ENCODE measurements around the gene MB. TPM values are rescaled to one million over a fixed set of nuclear protein-coding genes. Genes with fewer than 3 reads are reported as not detected.

The MB gene
- not detected in 2 replicates for total RNA-seq

DNA sequence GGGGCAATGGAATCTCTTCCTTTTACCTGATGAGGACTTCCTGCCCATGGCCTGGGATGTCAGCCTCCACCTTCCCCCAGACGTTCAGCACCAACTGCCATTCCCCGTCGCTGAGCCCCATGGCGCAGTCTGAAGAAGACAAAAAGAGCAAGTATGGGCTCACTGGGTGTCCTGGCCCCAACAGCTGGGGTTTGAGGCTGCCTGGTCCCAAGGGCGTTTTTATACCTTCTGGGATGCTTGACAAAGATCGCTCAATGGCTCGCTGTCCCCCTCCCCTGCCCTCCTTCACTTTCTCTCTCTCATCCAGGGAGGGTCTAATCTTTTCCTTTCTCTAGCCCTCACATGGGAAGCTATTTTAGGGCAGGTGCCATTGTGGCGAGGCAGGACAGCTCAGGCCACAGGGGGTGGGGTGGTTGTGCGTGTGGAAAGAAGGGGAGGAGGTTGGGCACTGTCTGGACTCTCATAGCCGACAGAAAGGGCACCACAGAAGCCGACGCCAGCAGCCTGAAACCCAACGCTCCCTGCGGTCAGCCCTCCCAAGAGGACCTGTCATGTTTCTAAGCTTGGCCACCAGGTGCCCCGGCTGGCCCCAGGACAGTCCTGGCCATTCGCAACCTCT is at the start of gene MB:
Gene MB (minus strand): TSS at position 193 of the 619 bp plus-strand sequence. CDS start 72 bp downstream, at position 121.

DNA sequence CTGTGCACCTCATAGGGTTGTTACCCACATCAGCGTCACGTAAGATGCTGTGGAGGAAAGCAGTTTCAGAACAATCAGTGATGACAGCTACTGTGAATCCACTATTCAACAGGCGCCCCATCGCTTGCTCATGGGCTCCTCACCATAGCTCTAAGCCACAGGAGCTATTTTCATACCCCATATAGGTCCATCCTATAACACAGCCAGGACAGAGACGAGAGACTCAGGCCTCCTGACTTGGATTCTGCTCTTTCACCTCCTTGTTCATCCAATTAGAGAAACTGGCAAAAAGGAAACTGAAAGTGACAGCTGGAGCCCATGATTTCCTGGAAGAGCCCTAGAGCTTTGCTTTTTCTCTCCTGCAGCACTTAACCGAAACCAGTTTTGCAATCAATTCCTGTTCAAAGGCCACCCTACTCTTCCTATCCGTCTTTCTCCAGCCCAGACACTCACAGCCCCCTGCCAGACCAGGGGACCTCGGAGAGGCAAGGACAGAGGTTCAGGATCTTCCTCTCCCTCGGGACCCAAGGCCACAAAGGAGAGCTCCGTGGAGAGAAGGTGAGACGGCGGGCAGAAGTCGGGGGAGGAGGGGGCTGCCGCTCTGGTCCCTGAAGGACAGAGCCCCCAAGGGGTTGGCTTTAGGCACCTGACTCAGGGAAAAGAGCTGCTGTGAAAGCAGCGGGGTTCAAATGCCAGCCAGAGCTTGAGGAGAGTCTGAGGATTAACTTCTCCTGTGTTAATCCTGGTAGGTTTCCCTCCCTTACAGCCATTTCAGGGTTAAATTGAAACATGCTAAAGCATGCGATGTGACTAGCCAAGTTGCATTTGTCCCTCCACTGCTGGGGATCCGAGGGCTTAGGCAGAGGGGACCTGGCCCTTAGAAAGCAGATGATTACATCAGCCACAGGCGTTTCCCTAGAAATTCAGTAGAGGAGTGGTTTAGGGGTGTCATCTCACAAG is 31.2 kb upstream of the MB start, which contains the start of gene APOL6:
Gene APOL6 (plus strand): TSS at position 381 of the 960 bp plus-strand sequence. CDS start 7,980 bp downstream, outside the sequence.

Other genes starting within 250 kb of the MB start
- 1.7 and 26.7 TPM in 2 replicates for gene HMOX1, start 236.2 kb downstream of the MB start, total RNA-seq
- 12.1 and 15.2 TPM in 2 replicates for gene MCM5, start 217.2 kb downstream of the MB start, total RNA-seq
- 0.43 and 0.48 TPM in 2 replicates for gene RASD2, start 76.5 kb downstream of the MB start, total RNA-seq
- gene APOL6, start 31.1 kb upstream of the MB start, total RNA-seq = 9.8 and 20.7 TPM in 2 replicates
- not detected in 2 replicates for gene APOL5, start 100.5 kb upstream of the MB start, total RNA-seq